ENCODE results near the gene FGF4. TPM values are rescaled to one million over a fixed set of nuclear protein-coding genes. Genes with fewer than 3 reads are reported as not detected.

The FGF4 gene
- total RNA-seq, 1 experiment from 2014 or later: not detected

GRCh38 chr11:69778373-69778772 is 3.2 kb upstream of the FGF4 start:
- H3K36me3 Mint-ChIP-seq (ENCODE audit: insufficient read depth, unreplicated experiment): no peaks in the 10 kb centered on the region
- no peaks in the 10 kb centered on the region for H3K9me3 Mint-ChIP-seq (ENCODE audit: unreplicated experiment)
- TF ChIP-seq CTCF (IDR thresholded peaks at IDR 0.05; ENCODE audit: insufficient read depth in 1 of 2, low read depth in 1 of 2, low read length in 1 of 2, severe bottlenecking in 1 of 2, unreplicated experiment in 1 of 2): no peak
- H3K4me1 ChIP-seq: no peaks in the 10 kb centered on the region
- H3K36me3 ChIP-seq (ENCODE audit: control insufficient read depth, insufficient read depth, low read length): no peaks in the 10 kb centered on the region
- H3K4me3 ChIP-seq (ENCODE audit: low read depth, low read length): no peak overlapping the region
- ChIA-PET CTCF (interaction anchor here (0.6 kb wide), 2 partner anchors 13 to 82 kb away, joined by 3 to 4 read pairs; no protein-coding TSS in a partner anchor), POLR2A (no interaction called here)
- H3K27me3 Mint-ChIP-seq (ENCODE audit: insufficient read depth, unreplicated experiment): peaks cover 2% of the 10 kb centered on the region
- no peaks in the 10 kb centered on the region for H3K4me1 Mint-ChIP-seq (ENCODE audit: low read depth, unreplicated experiment)
- H3K27me3 ChIP-seq (replicated peaks; ENCODE audit: control insufficient read depth, insufficient read depth, low read length): no peaks in the 10 kb centered on the region; the same call in 1 of the 2 replicates
- H3K9me3 ChIP-seq: no peaks in the 10 kb centered on the region
- no peak overlapping the region for H3K4me3 Mint-ChIP-seq (ENCODE audit: unreplicated experiment)
- intact Hi-C loops (cut with micrococcal nuclease; ENCODE audit: unreplicated experiment): no loop called here
- DNase-seq: no peak
- BruUV-seq (replicated peaks): no TSS peak
- no peak overlapping the region for H3K27ac Mint-ChIP-seq (ENCODE audit: unreplicated experiment)

- no TSS peak for BruUV-seq (replicated peaks)
- Histone ChIP-seq H3K36me3 (ENCODE audit: control insufficient read depth, insufficient read depth, low read length) (no peaks in the 10 kb centered on the region), H3K4me3 (ENCODE audit: low read depth, low read length) (no peak overlapping the region), H3K4me1 (no peaks in the 10 kb centered on the region), H3K27me3 (replicated peaks; ENCODE audit: control insufficient read depth, insufficient read depth, low read length) (no peaks in the 10 kb centered on the region), H3K9me3 (no peaks in the 10 kb centered on the region)
- TF ChIP-seq CTCF (IDR thresholded peaks at IDR 0.05; ENCODE audit: insufficient read depth in 1 of 2, low read depth in 1 of 2, low read length in 1 of 2, severe bottlenecking in 1 of 2, unreplicated experiment in 1 of 2): no peak
- no peak overlapping the region for H3K27ac Mint-ChIP-seq (ENCODE audit: unreplicated experiment)
- H3K27me3 Mint-ChIP-seq (ENCODE audit: insufficient read depth, unreplicated experiment): no peaks in the 10 kb centered on the region
- H3K36me3 Mint-ChIP-seq (ENCODE audit: insufficient read depth, unreplicated experiment): no peaks in the 10 kb centered on the region
- intact Hi-C loops (cut with micrococcal nuclease; ENCODE audit: unreplicated experiment): no loop called here
- no peak overlapping the region for H3K4me3 Mint-ChIP-seq (ENCODE audit: unreplicated experiment)
- no peaks in the 10 kb centered on the region for H3K9me3 Mint-ChIP-seq (ENCODE audit: unreplicated experiment)
- POLR2A ChIA-PET: no interaction called here
- no peaks in the 10 kb centered on the region for H3K4me1 Mint-ChIP-seq (ENCODE audit: low read depth, unreplicated experiment)
- CTCF ChIA-PET: no interaction called here
- no peak for DNase-seq
Measured at GRCh38 chr11:69774354-69775162, 583 bp downstream of the FGF4 start.

- CTCF ChIA-PET: no interaction called here
- no peaks in the 10 kb centered on the region for H3K27me3 ChIP-seq (replicated peaks; ENCODE audit: control insufficient read depth, insufficient read depth, low read length)
- H3K4me1 ChIP-seq: no peaks in the 10 kb centered on the region
Measured at GRCh38 chr11:69773626-69774353, 1.4 kb downstream of the FGF4 start.

More at GRCh38 chr11:69773626-69774353, 1.4 kb downstream of the FGF4 start:
- BruUV-seq (replicated peaks): no TSS peak
- Histone ChIP-seq H3K36me3 (ENCODE audit: control insufficient read depth, insufficient read depth, low read length) (no peaks in the 10 kb centered on the region), H3K4me3 (ENCODE audit: low read depth, low read length) (no peak overlapping the region), H3K9me3 (no peaks in the 10 kb centered on the region)
- H3K4me1 Mint-ChIP-seq (ENCODE audit: low read depth, unreplicated experiment): no peaks in the 10 kb centered on the region
- no peak overlapping the region for H3K27ac Mint-ChIP-seq (ENCODE audit: unreplicated experiment)
- no peak for DNase-seq
- H3K36me3 Mint-ChIP-seq (ENCODE audit: insufficient read depth, unreplicated experiment): no peaks in the 10 kb centered on the region
- H3K27me3 Mint-ChIP-seq (ENCODE audit: insufficient read depth, unreplicated experiment): peaks cover 2% of the 10 kb centered on the region
- no peak overlapping the region for H3K4me3 Mint-ChIP-seq (ENCODE audit: unreplicated experiment)
- TF ChIP-seq CTCF (IDR thresholded peaks at IDR 0.05; ENCODE audit: insufficient read depth in 1 of 2, low read depth in 1 of 2, low read length in 1 of 2, severe bottlenecking in 1 of 2, unreplicated experiment in 1 of 2): no peak
- H3K9me3 Mint-ChIP-seq (ENCODE audit: unreplicated experiment): no peaks in the 10 kb centered on the region
- POLR2A ChIA-PET: no interaction called here
- intact Hi-C loops (cut with micrococcal nuclease; ENCODE audit: unreplicated experiment): no loop called here
